ENCODE data around the gene AP4S1.
"Not testable (repeated sequence)": the region's sequence is repeated elsewhere in the genome, so short reads cannot be mapped to it uniquely, and the experiment has no call there.

Gene AP4S1, protein sequence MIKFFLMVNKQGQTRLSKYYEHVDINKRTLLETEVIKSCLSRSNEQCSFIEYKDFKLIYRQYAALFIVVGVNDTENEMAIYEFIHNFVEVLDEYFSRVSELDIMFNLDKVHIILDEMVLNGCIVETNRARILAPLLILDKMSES

DNA sequence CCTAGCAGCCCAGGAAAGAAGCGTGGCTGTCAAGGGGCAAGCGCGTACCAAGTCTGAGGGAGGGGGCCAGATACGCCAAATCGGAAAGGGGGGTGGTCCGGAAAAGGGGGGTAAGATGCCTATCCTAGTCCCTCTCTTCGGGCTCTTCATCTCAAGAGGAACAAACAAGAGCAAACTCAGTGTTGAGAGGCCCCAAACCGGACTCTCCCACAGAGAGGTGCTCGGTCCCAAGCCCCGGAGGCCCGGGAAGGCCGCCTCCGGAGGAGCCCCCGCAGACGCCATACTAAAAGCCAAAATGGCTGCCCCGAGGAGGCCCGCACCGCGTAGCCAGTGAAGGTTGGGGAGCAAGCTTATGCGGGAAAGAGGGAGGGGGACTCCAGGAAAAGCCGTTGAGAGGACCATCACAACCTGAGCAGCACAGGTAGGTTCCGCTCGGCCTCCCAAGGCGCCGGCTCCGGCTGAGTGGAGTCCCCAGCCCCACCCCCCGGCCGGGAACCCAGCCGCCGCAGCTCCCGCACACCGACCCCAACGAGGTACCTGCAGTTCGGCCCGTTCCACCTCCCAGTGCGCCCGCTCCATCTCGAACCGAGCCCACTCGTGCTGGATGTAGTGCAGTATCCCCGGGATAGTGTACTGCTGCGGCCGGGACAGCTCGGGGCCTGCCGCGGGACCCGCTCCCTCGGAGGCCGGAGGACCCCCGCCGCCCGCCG is at the start of gene AP4S1:
TSS of gene AP4S1 (plus strand) at position 283 of the 710 bp plus-strand sequence. CDS start 40,548 bp downstream, outside the sequence.
- DNase-seq (ENCODE audit: low read depth in 1 of 2, low spot score in 1 of 2) = peak; percentile 19 to 21

DNA sequence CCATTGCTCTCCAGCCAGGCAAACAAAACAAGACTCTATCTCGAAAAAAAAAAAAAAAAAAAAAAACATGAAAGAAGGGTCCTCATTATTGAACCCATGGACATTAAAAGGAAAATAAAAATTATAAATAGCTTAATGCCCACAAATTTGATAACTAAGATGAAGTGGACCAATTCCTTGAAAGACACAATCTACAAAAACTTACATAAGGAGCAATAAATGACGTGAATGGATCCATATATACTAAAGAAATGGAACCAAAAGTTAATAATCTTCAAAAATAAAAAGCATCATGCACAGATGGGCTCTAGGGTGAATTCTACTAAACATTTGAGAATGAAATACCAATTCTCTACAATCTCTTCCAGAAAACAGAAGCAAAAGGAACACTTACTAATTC is 47.7 kb upstream of the AP4S1 start:
- DNase-seq (ENCODE audit: low read depth in 1 of 2, low spot score in 1 of 2) = no peak

DNA sequence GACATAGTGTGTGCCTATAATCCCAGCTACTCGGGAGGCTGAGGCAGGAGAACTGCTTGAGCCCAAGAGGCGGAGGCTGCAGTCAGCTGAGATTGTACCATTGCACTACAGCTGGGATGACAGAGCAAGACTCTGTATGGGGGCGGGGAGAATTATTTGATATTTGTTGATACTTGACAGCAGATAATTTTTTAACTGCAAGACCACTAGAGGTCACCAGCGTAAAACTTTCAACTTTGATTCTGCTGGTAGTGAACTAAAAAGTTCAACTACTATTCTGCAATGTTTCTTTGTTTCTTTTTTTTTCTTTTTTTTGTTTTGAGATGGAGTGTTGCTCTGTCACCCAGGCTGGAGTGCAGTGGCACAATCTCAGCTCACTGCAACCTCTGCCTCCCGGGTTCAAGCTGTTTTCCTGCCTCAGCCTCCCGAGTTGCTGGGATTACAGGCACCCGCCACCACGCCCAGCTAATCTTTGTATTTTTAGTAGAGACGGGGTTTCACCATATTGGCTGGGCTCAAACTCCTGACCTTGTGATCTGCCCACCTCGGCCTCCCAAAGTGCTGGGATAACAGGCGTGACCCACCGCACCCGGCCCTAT is 45.2 kb upstream of the AP4S1 start:
- not testable (repeated sequence) for DNase-seq (ENCODE audit: low read depth in 1 of 2, low spot score in 1 of 2)

DNA sequence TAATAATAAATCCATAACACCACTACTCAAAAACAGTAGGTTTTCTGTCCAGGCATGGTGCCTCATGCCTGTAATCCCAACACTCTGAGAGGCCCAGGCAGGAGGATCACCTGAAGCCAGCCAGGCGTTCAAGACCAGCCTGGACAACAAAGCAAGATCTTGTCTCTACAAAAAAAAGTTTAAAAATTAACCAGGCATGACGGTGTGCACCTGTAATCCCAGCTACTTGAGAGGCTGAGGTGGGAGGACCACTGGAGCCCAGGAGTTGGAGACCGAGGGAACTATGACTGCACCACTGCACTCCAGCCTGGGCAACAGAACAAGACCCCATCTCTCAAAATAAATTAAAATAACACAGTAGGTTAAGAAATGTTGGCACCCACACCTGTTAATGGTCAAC is 44.5 kb upstream of the AP4S1 start:
- DNase-seq (ENCODE audit: low read depth in 1 of 2, low spot score in 1 of 2) = no peak

DNA sequence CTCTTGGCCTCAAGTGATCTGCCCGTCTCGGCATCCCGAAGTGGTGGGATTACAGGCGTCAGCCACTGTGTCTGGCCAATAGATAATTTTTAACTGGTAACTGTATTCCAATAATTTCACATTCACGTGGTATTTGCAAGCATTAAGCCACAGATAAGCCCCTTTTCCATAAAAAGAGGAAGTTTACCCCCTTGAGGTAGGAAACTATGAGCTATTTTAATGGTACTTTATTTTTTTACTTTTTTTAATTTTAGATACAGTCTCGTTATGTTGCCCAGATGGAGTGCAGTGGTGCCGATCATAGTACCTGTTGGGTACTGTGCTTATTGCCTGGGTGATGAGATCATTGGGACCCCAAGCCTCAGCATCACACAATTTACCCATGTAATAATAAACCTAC is 42.9 kb upstream of the AP4S1 start:
- no peak for DNase-seq (ENCODE audit: low read depth in 1 of 2, low spot score in 1 of 2)

DNA sequence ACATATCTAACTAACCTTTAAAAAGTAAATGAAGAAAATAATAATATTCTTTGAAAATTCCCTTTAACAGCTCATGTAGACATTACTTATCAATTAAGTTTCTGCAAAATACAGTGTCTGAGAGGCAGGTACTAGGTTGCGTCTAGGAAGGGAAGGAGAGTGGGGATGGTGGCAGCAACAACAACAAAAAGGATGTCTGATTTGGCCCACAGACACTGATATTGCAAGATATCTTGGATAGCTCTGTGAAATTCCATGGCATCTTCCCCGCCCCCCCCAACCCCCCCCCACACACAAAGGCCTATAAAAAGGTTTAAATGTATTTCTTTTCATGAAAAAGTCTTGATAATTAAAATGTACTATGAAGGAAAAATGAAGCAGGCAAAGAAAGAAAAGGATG is 41.6 kb upstream of the AP4S1 start:
- DNase-seq (ENCODE audit: low read depth in 1 of 2, low spot score in 1 of 2) = no peak

DNA sequence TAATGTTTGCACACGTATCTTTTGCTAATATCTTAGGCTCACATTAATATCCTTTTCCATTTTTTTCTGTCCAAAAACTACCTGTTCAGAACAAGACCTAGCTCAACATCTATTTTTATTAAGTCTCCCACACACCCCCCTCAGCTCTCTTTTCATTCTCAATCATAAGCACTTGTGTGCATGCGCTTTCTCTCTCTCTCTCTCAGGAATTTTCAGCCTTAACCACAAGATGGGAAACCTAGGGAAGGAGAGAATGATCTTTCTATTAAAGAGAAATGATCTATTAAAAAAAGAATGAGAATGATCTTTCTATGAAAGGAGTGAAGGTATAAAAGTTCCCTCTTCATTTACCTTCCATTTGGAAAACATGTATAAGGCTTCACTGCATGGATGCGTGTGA is 39.7 kb upstream of the AP4S1 start:
- no peak for DNase-seq (ENCODE audit: low read depth in 1 of 2, low spot score in 1 of 2)

DNA sequence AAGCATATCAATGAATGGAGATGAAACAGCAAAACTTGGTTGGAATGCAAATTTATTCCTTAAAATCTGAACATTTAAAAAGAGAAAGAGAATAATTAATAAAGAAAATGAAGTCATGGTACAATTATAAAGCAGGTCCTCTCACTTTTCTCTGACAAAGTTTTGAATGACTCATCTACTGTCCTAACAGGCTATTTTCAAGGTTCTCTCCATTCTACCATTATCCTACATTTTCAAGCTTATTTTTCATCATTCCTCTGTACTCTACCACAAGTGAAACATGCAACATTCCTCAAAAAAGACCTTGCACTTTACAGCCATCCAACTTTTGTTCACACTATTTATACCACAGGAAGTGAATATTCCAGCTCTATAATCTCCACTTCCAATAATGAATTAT is 36.9 kb upstream of the AP4S1 start:
- no peak for DNase-seq (ENCODE audit: low read depth in 1 of 2, low spot score in 1 of 2)

DNA sequence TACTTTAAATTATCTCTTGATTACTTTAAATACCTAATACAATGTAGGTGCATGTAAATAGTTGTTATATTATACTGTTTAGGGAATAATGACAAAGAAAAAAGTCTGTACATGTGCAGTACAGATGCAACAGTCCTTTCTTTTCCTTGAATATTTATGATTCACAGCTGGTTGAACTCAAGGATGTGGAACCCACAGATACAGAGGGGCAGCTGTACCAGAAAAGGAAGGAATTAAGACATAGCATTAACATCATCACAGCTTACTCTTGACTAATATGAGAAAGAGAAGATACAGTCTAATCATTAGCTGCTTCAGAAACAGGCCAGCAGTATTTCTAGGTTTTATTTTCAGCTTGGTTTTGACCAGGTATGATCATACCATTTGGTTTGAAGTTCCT is 34.7 kb upstream of the AP4S1 start:
- no peak for DNase-seq (ENCODE audit: low read depth in 1 of 2, low spot score in 1 of 2)

DNA sequence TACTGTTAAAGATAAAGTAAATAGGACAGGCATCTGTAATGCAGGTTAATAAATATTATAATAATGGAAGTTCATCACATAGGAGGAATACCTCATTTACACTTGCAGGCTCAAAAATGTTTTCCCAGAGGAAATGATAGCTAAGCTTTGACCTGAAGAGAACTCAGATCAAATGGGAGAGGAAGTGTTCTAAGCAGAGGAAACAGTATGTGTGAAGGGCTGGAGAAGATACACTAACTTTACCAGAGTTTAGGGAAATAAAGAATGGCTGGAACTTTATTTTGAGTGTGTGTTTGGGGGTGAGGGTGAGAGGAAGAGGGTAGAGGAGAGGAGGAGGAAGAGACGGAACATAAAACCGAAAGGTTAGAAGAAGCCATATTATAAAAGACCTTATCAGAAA is 34.0 kb upstream of the AP4S1 start:
- DNase-seq (ENCODE audit: low read depth in 1 of 2, low spot score in 1 of 2) = no peak

DNA sequence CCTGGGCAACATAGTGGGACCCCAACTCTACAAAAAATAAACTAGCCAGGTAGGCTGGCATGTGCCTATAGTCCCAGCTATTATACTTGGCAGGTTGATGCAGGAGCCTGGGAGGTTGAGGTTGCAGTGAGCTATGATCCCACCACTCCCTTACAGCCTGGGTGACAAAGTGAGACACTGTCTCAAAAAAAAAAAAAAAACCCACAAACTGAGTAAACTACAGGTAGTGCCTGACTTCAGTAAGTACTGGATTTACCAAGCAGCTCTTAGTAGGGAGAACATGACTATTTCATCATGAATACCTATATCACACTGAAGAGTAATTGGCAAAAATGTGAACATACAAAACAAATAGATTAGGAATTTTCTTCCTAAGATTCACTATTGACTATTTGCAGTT is 32.4 kb upstream of the AP4S1 start:
- no peak for DNase-seq (ENCODE audit: low read depth in 1 of 2, low spot score in 1 of 2)

DNA sequence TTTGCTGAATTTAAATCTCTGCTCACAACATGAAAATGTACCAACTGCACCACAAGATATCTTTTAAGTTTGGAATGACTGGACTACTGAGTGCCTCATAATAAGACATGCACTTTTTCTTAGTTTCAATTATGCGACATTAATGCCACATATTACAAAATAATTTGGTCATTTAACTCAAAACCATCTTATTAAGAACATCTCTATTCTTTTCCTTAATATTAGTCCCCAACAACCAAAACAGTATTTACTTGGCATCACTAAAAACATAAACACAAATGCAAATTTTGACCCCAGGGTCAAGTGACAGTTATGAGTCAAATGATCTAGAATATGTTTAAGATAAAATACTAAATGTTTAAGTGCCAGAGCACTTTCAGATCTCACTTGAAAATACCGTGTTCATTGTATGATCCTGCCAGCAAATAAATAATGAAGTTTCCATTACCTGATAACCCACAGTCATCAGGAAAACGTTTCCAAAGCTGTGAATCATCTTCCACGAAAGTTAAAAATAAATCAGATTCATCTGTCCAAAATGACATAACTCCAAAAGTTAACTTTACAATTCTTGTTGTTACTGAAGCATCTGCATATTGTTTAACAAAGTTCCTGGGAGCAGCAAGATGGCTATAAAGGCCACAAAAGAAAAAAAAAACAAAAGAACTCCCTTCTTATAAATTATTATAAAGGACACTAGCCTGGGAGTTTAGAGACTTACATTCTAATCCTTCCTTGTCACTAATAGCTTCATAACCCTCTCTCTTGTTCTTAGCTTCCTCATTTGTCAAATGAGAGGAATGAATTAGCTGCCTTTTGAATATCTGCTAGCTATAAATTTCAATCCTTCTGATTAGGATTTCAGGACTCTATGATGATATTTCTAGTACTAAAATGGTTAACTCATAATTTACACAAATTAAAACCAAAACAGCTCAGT is 30.5 kb upstream of the AP4S1 start:
- no peak for DNase-seq (ENCODE audit: low read depth in 1 of 2, low spot score in 1 of 2)

DNA sequence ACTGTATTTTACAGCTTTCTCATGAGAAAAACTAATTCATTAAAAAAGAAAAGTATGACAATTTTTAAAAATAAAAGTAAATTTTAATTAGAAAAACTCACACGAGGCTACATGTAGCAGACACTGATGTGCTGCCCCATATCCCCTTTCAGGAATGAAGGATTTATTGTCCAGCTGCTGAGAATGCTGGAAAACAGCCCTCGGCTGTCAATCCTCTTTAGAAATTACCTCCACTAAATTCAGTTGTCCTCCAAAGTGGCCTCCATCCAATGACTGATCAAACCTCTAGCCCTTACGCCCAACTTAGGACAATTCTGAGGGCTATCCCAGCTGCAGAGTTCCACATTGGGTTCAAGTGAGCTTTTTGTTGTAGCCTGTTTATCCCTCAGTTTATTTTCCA is 29.8 kb upstream of the AP4S1 start:
- DNase-seq (ENCODE audit: low read depth in 1 of 2, low spot score in 1 of 2) = no peak

DNA sequence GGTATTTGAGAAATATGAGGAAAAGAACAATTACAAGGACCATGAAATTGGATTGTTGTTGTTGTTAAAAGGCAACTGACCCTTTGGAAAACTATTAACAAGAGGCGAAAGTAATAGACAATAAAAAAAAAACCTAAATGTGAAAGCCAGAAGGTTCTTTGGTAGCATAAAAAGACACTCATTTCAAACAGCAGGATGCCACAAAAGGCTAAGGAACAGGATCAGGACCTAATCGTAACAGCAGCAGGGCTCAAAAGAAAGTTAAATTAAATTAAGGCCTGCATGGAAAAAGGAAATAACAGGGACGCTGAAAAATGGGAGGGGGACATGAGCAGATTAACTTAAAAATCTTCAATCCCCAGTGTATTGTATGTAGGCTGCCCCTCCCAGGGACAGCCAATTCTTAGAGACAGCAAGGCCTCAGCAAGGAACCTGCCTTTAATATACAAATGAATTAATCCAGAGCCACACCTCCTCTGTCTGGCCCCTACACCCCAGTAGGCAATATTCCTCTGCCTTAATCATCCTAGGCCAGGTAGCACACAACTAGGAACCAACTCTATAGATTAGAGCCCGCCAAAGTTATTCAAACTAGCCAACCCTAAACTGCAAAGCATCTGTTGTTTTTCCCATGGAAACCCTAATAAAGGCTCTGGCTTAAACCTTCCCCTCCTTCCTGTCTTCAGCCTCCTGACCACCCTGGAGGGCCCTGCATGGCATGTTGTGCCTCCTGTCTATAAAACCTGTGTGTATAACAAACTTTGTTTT is 28.4 kb upstream of the AP4S1 start:
- DNase-seq (ENCODE audit: low read depth in 1 of 2, low spot score in 1 of 2) = no peak

DNA sequence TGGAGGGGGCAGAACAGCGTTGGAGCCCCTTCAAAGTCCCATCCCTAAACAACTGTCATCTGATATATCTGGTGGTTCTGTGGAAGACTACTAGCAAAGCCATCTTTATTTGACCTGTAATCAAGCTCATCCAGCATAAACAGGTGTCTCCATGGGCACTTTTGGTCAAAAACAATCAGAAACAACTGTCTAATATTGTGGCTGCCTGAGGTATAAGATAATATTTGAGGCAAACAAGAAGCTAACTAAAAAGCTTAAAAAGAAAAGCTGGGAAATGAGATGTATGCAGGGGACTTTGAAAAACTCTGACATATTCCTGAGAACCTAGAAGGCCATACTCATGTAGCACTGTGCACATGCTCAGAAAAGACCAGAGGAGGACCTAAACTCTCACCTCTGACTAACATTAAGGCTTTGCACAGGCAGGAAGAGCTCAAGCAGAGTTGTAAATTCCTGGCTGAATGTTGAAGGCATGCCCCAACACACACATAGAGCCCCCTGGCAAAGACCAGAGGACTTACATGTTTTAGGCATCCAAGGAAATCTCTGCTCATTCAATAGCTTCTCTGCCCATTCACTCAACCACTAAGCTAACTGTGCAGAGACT is 27.2 kb upstream of the AP4S1 start:
- DNase-seq (ENCODE audit: low read depth in 1 of 2, low spot score in 1 of 2) = no peak

DNA sequence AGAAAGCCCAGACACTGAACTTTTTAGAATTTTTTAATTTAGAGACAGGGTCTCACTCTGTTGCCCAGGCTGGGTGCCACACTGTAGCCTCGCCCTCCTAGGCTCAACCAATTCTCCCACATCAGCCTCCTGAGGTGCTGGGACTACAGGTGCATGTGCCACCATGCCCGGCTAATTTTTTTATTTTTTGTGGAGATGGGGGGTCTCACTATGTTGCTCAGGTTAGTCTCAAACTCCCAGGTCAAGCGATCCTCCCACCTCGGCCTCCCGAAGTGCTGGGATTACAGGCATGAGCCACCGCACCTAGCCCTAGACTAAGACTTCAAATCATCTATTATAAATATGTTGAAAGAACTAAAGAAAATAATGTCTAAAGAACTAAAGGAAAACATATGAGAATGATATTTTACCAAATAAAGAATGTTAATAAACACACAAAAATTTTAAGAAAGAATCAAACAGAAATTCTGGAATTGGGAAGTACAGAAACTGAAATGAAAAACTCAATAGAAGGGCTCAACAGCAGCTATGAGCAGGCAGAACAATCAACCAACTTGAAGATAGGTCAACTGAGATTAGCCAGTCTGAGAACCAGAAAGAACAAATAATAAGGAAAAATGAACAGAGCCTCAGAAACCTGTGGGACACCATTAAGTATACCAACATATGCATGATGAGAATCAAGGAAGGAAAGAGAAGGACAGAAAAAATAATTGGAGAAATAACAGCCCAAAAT is 26.2 kb upstream of the AP4S1 start:
- no peak for DNase-seq (ENCODE audit: low read depth in 1 of 2, low spot score in 1 of 2)

DNA sequence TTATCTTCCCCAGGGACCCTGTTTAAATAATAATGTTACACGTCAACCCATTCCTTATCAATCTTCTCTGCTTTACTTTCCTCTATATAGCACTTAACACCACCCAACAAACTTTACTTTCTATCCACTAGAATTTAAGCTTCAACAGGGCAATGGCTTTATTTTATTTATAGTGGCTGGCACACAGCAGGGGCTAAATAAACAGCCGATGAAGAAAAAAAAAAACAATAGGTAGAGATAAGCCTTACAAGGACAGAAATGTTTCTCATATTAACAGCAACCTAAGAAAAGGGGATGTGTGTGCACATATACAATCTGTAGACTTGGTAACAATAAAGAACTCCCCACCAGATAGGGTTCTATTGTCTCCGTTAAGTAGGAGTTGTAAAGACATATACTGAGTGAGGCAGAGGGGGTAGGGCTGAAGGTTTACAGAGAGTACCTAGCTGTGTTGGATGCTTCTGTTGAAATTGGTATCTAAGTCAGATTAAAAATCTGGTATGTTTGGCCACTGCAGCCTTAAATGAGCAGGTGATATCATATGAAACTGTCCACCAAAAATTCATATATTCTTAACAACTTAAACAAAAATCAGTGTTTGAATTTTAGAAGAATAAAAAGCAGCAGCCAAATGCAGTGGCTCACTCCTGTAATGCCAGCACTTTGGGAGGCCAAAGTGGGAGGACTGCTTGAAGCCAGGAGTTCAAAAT is 24.7 kb upstream of the AP4S1 start:
- DNase-seq (ENCODE audit: low read depth in 1 of 2, low spot score in 1 of 2) = no peak

DNA sequence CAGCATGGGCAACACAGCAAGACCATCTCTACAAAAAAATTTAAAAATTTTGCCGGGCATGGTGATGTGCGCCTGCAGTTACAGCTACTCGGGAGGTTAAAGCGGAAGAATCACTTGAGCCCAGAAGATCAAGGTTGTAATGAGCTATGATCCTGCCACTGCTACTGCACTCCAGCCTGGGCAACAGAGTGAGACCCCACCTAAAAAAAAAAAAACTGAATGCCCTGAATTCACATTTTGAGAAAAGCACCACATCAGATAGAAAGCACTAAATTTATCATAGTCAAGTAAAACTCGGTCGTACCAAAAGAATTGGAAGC is 24.1 kb upstream of the AP4S1 start:
- DNase-seq (ENCODE audit: low read depth in 1 of 2, low spot score in 1 of 2) = no peak

DNA sequence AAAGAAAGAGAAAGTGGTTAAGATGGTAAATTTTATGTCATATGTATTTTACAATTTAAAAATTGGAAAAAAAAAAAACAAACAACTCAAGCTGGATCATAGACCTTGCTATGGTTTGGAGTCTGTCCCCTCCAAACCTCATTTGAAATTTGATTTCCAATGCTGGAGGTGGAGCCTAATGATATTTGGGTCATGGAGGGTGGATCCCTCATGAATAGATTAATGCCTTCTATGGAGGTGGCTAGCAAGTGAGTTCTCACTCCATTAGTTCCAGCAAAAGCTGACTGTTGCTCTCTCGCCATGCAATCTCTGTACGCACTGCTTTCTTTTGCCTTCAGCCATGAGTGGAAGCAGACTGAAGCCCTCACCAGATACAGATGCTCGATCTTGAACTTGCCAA is 22.2 kb upstream of the AP4S1 start:
- DNase-seq (ENCODE audit: low read depth in 1 of 2, low spot score in 1 of 2) = no peak

All from activated T-helper 1 cell treated with anti-CD3 and anti-CD28 coated beads, Interleukin-2, amount 50 U/mL, for 16 hours (primary cell).